Natural killer cell (primary cell): Measurements from ENCODE around the gene CHRNA7. TPM values are rescaled to one million over a fixed set of nuclear protein-coding genes. Genes with fewer than 3 reads are reported as not detected.

Experiments
- ATAC-seq, 3 donors: fragments of 150-1000 bp in 2 of 3; fragments of 200-7000 bp in 1 of 3; cut with Tn5 transposase; 1 replicate in 1 of 3; 2 replicates in 2 of 3; pipeline ENCODE4 v1.10.0; 2021; ENCODE audit warnings: mild to moderate bottlenecking in 2 of 3, moderate library complexity in 2 of 3
- DNase-seq, 2 donors: peaks; one replicate each; pipeline versions ENCODE4 v3.0.0 to v3.0.0-alpha.2; 2013 to 2021; ENCODE audit warnings: mixed read lengths in 1 of 2
- H3K27ac ChIP-seq: one replicate; pipeline ENCODE4 v1.5.1; 2013; ENCODE audit warnings: mild to moderate bottlenecking, low read length
- H3K27me3 ChIP-seq: one replicate; pipeline ENCODE4 v1.6.1; 2013; ENCODE audit warnings: low read length; ENCODE audit not compliant: control insufficient read depth, insufficient read depth
- H3K36me3 ChIP-seq: one replicate; pipeline ENCODE4 v1.6.1; 2013; ENCODE audit warnings: low read length; ENCODE audit not compliant: control insufficient read depth, insufficient read depth
- H3K4me1 ChIP-seq: one replicate; pipeline ENCODE4 v1.6.1; 2013; ENCODE audit warnings: low read length; ENCODE audit not compliant: control insufficient read depth, insufficient read depth
- H3K4me3 ChIP-seq: one replicate; pipeline ENCODE4 v1.5.1; 2013; ENCODE audit warnings: low read length
- H3K9me3 ChIP-seq: one replicate; pipeline ENCODE4 v1.6.1; 2013; ENCODE audit warnings: low read length; ENCODE audit not compliant: control insufficient read depth, insufficient read depth
- H3K27ac Mint-ChIP-seq, 2 donors: one replicate each; pipeline ENCODE4 v1.8.0; 2022; ENCODE audit warnings: mild to moderate bottlenecking in 2 of 2, mixed read lengths in 2 of 2, moderate library complexity in 1 of 2
- H3K27me3 Mint-ChIP-seq, 2 donors: one replicate each; pipeline ENCODE4 v1.8.0; 2022; ENCODE audit warnings: low read depth in 2 of 2, mixed read lengths in 2 of 2
- H3K36me3 Mint-ChIP-seq: one replicate; pipeline ENCODE4 v1.8.0; 2022; ENCODE audit warnings: mixed read lengths
- H3K4me1 Mint-ChIP-seq, 2 donors: one replicate each; pipeline ENCODE4 v1.8.0; 2022; ENCODE audit warnings: mixed read lengths in 2 of 2
- H3K4me3 Mint-ChIP-seq: one replicate; pipeline ENCODE4 v1.8.0; 2022; ENCODE audit warnings: mild to moderate bottlenecking, moderate library complexity, mixed read lengths
- H3K9me3 Mint-ChIP-seq, 2 donors: one replicate each; pipeline ENCODE4 v1.8.0; 2022; ENCODE audit warnings: mixed read lengths in 2 of 2
- WGBS: methylation state at CpG from one replicate; pipeline ENCODE4 v1.1.7; 2013; ENCODE audit warnings: missing lambda C conversion rate; ENCODE audit not compliant: insufficient coverage; 5-methylcytosine and 5-hydroxymethylcytosine counted together
- intact Hi-C: fragments of 100-400 bp; cut with micrococcal nuclease; formaldehyde crosslinking; loops from one replicate; pipeline ENCODE4 v1.14.2; 2022
- total RNA-seq, 4 donors: library from RNA; stranded (reverse); fragments of 120-200 nt in 1 of 4; gene quantifications; one replicate each; pipeline versions ENCODE4 v1.2.3 to v1.2.4, GENCODE V29; 2013 to 2022
- TF ChIP-seq, protein P1 (sequence below): fragments of 200-600 bp; IDR thresholded peaks from one replicate; pipeline ENCODE4 v1.8.0; 2022; ENCODE audit warnings: antibody characterized with exemption

Gene CHRNA7
- total RNA-seq, 3 donors from 2014 or later (not counting 1 experiment from before 2014, with no cell fraction given), result 3.1 to 5.4 (median 3.7) TPM

DNA sequence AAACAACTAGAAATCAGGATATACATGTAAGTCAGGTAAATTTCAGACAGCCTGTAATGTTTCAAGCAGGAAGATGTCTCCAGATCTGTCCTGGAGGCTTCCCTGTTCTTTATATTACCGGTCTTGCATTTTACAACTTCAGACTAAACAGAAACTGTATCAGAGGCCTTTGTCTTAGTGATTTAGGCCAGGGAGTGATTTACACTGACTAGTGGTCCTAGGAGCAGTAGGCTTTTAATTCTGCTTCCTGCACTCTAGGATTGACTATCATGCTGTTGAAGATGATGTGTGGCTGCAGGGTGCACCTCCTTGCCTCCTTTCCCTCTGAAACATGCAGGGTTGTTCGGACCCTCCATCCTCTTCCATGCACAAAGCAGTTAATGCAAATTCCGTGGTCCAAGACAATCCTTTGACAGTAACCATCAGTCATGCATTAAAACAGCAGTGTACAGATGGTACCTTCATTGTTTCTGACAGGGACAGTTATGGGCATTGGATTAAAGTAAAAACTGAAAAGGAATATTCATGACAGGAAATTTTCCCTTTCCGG is 27.6 kb downstream of the CHRNA7 start:
- WGBS, result 73% methylated on average over 3 of the region's 4 CpGs
- Mint-ChIP-seq H3K27me3 (peaks cover 0 to 24% of the 10 kb centered on the region in 2 donors), H3K4me3 (no peak overlapping the region), H3K4me1 (no peaks in the 10 kb centered on the region), H3K27ac (no peak overlapping the region), H3K36me3 (no peaks in the 10 kb centered on the region), H3K9me3 (no peaks in the 10 kb centered on the region)
- ATAC-seq, result no peak
- intact Hi-C loops, result no loop called here
- TF ChIP-seq, protein P1, sequence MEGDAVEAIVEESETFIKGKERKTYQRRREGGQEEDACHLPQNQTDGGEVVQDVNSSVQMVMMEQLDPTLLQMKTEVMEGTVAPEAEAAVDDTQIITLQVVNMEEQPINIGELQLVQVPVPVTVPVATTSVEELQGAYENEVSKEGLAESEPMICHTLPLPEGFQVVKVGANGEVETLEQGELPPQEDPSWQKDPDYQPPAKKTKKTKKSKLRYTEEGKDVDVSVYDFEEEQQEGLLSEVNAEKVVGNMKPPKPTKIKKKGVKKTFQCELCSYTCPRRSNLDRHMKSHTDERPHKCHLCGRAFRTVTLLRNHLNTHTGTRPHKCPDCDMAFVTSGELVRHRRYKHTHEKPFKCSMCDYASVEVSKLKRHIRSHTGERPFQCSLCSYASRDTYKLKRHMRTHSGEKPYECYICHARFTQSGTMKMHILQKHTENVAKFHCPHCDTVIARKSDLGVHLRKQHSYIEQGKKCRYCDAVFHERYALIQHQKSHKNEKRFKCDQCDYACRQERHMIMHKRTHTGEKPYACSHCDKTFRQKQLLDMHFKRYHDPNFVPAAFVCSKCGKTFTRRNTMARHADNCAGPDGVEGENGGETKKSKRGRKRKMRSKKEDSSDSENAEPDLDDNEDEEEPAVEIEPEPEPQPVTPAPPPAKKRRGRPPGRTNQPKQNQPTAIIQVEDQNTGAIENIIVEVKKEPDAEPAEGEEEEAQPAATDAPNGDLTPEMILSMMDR, result no peak
- DNase-seq, result no peak
- no peaks in the 10 kb centered on the region for H3K36me3 ChIP-seq
- no peaks in the 10 kb centered on the region for H3K27me3 ChIP-seq
- H3K27ac ChIP-seq, result no peak overlapping the region
- no peaks in the 10 kb centered on the region for H3K9me3 ChIP-seq
- no peak overlapping the region for H3K4me3 ChIP-seq
- H3K4me1 ChIP-seq, result no peaks in the 10 kb centered on the region

DNA sequence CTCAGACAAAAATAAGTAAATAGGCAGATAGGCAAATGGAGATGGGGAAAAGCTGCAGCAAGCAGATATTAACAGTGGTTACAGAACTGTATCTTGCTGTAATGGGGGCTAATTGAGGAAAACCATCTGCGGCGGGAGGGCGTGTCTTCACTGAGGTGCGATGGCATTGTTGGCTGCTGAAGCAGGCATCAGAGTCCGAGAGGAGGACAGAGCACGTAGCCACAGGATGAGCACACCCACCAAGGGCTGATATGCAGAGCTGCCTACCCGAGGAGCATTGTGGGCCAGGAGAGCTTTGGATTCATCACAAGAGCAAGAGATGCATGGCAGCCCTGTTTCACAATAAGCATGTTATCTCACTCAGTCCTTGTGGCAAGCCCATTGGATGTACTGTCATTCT is 30.4 kb downstream of the CHRNA7 start:
- DNase-seq (no peak), ATAC-seq (no peak)
- Histone ChIP-seq H3K4me3 (no peak overlapping the region), H3K27ac (no peak overlapping the region), H3K4me1 (no peaks in the 10 kb centered on the region), H3K36me3 (no peaks in the 10 kb centered on the region), H3K27me3 (no peaks in the 10 kb centered on the region), H3K9me3 (no peaks in the 10 kb centered on the region)
- no peaks in the 10 kb centered on the region for H3K4me1 Mint-ChIP-seq
- WGBS, result 96% methylated on average over 7 of the region's 7 CpGs
- H3K4me3 Mint-ChIP-seq, result no peak overlapping the region
- intact Hi-C loops, result no loop called here
- H3K9me3 Mint-ChIP-seq, result no peaks in the 10 kb centered on the region
- H3K36me3 Mint-ChIP-seq, result no peaks in the 10 kb centered on the region
- TF ChIP-seq, protein P1, result no peak
- H3K27me3 Mint-ChIP-seq, result peaks cover 0 to 17% of the 10 kb centered on the region in 2 donors
- no peak overlapping the region for H3K27ac Mint-ChIP-seq

DNA sequence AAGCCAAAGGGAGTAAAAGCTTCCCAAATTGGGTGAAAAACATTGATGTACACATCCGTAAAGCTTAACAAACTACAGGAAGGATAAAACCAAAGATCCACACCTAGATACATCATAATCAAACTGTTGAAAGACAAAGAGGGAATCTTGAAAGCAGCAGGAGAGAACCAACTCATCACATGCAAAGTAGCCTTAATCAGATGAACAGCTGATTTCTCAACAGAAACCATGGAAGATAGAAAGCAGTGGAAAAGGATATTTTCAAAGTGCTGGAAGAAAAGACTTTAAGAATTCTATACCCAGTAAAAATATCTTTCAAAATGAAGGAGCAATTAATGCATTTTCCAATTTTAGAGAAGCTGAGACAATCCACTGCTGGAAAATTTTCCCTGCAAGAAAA is 36.8 kb downstream of the CHRNA7 start:
- Histone ChIP-seq H3K27ac (no peak overlapping the region), H3K4me3 (no peak overlapping the region), H3K9me3 (peaks cover 3% of the 10 kb centered on the region), H3K36me3 (no peaks in the 10 kb centered on the region), H3K4me1 (no peaks in the 10 kb centered on the region), H3K27me3 (no peaks in the 10 kb centered on the region)
- Mint-ChIP-seq H3K27ac (no peak overlapping the region), H3K9me3 (peaks cover 15 to 18% of the 10 kb centered on the region in 2 donors), H3K4me1 (no peaks in the 10 kb centered on the region), H3K27me3 (peaks cover 0 to 6% of the 10 kb centered on the region in 2 donors), H3K36me3 (peaks cover 22% of the 10 kb centered on the region), H3K4me3 (no peak overlapping the region)
- no peak for DNase-seq
- 100% methylated on average over 1 of the region's 1 CpG for WGBS
- no peak for ATAC-seq
- intact Hi-C loops, result no loop called here
- TF ChIP-seq, protein P1, result no peak

DNA sequence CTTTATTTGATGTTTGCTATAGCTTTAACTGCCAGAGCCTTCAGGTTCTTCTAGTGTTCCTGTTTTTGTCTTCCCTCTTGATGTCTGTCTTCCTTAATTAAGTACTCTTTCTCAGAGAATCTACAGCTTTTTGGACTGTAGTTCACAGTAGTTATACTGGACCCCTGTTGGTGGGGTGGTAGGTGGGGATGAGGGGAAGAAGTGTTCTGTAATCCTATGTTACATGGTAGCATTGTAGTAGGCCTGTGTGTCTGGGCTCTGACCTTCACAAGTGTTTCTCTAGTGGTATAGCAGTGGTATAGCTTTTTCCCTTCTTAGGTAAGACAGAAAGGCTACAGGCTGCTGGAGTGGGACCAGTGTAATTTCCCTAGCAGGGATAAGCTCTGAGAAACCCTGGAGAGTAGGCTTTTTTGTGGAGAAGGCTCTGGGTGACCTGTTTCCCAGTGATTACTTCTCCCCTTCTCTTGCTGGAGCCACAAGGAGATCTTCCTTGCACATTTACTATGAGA is 59.6 kb downstream of the CHRNA7 start:
- H3K4me1 Mint-ChIP-seq, result no peaks in the 10 kb centered on the region
- Histone ChIP-seq H3K36me3 (no peaks in the 10 kb centered on the region), H3K27ac (no peak overlapping the region), H3K27me3 (no peaks in the 10 kb centered on the region), H3K9me3 (no peaks in the 10 kb centered on the region), H3K4me1 (no peaks in the 10 kb centered on the region), H3K4me3 (no peak overlapping the region)
- no peaks in the 10 kb centered on the region for H3K36me3 Mint-ChIP-seq
- TF ChIP-seq, protein P1, result no peak
- no peaks in the 10 kb centered on the region for H3K9me3 Mint-ChIP-seq
- peaks cover 7 to 37% of the 10 kb centered on the region in 2 donors for H3K27me3 Mint-ChIP-seq
- H3K27ac Mint-ChIP-seq, result no peak overlapping the region
- intact Hi-C loops, result no loop called here
- no peak overlapping the region for H3K4me3 Mint-ChIP-seq
- DNase-seq (no peak), ATAC-seq (no peak)
